Measurements from ENCODE around the gene ALKAL2. TPM values are rescaled to one million over a fixed set of nuclear protein-coding genes. Genes with fewer than 3 reads are reported as not detected.

ALKAL2 gene
- total and polyA plus RNA-seq, 9 of the 15 experiments (the other 6 are each of a cell fraction or from before 2014, with no cell fraction given) = not detected

DNA sequence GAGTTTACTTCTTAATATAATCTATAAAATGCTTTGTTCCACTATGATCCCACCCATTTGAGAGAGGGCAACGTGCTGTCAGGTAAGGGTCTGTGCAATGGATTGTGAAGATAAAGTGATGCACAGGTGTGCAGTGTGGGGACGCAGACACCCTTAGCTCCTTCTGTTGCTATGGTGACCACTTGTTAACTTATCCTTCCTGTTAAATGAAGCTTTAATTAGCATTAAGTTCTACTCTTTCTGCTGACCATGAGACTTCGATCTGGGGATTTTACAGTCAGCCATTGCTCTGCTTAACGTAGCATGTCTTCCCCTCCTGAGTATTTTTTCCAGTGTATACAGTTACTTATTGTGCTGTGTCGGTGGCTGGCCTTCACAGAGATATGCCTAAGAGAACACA, 23.1 kb upstream of the ALKAL2 start:
- no peak overlapping the region for H2AFZ ChIP-seq (ENCODE audit: low read depth, low read length)
- ATAC-seq (no peak), FAIRE-seq (no peak), DNase-seq (ENCODE audit: extremely low read depth in 1 of 4, low spot score in 3 of 4) (no peak)
- CTCF ChIA-PET (ENCODE audit: low intra/inter-chr PET ratio) = no interaction called here
- H3K9ac ChIP-seq (ENCODE audit: insufficient read depth in 1 of 2, low read depth in 2 of 2, low read length in 2 of 2) = no peak overlapping the region
- no peak overlapping the region for H3K4me3 ChIP-seq
- no peaks in the 10 kb centered on the region; the same call in 1 of the 2 replicates for H4K20me1 ChIP-seq (replicated peaks; ENCODE audit: control insufficient read depth, insufficient read depth, low read length)
- peaks cover 20 to 41% of the 10 kb centered on the region in 2 experiments; a peak in 3 of 5 replicates for H3K27me3 ChIP-seq (ENCODE audit: control insufficient read depth in 2 of 2, insufficient read depth in 2 of 2, low read length in 2 of 2)
- intact Hi-C loops (cut with micrococcal nuclease) (no loop called here), in situ Hi-C loops (cut with MboI) (no loop called here)
- H3K4me2 ChIP-seq (ENCODE audit: insufficient read depth, low read length) = no peak overlapping the region
- POLR2A ChIA-PET = no interaction called here
- H3K79me2 ChIP-seq (ENCODE audit: control insufficient read depth, insufficient read depth, low read length) = no peaks in the 10 kb centered on the region
- no peaks in the 10 kb centered on the region for H3K9me3 ChIP-seq (replicated peaks; ENCODE audit: control insufficient read depth, insufficient read depth, low read depth, low read length)
- 1% methylated on average over 5 of the region's 5 CpGs for WGBS (ENCODE audit: insufficient coverage, low coverage, missing lambda C conversion rate)
- no peak overlapping the region for H3K27ac ChIP-seq (ENCODE audit: extremely low read depth, low read depth, low read length)
- H3K9me1 ChIP-seq (ENCODE audit: control insufficient read depth, insufficient read depth, low read length) = no peaks in the 10 kb centered on the region
- H3K4me1 ChIP-seq (replicated peaks in 1 of 2; ENCODE audit: control insufficient read depth in 2 of 2, insufficient read depth in 2 of 2, low read length in 2 of 2) = peaks cover 0 to 5% of the 10 kb centered on the region in 2 experiments; a peak in 1 of 5 replicates
- no peak for TF ChIP-seq ZNF766 (CRISPR knock-in tag; conservative IDR thresholded peaks at IDR 0.05)
- TF ChIP-seq RFX1 (IDR thresholded peaks at IDR 0.05) = peak; percentile 56
- no peaks in the 10 kb centered on the region for H3K36me3 ChIP-seq (ENCODE audit: control insufficient read depth, insufficient read depth, low read length)
- no TSS peak for BruUV-seq (replicated peaks)

DNA sequence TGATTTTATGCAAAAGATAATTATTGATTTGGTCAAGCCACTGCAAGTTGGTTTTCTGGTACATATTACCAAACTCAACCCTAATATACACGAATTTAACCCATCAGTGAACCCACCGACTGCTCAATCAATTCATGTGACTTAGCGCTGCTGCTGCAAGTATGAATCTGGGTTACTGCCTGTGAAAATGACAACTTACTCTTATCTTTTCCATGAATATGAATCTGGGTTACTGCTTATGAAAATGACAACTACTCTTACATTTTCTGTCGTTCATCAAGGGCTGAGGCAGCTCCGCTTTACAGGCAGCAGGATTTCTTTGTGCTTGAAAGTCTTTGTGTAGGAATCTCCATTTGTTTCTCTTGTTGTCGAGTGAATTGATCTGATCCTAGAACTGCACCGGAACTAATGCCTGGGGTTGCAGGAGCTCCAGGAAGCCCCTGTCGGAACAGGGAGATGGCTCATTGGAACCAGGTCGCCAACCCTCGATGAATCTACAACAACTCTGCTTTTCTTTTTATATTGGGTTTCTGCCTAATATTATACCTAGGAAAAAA, 22.1 kb upstream of the ALKAL2 start:
- Histone ChIP-seq H3K4me2 (ENCODE audit: insufficient read depth, low read length) (no peak overlapping the region), H3K36me3 (ENCODE audit: control insufficient read depth, insufficient read depth, low read length) (no peaks in the 10 kb centered on the region), H3K4me3 (no peak overlapping the region), H3K79me2 (ENCODE audit: control insufficient read depth, insufficient read depth, low read length) (no peaks in the 10 kb centered on the region), H3K9ac (ENCODE audit: insufficient read depth in 1 of 2, low read depth in 2 of 2, low read length in 2 of 2) (no peak overlapping the region), H3K9me1 (ENCODE audit: control insufficient read depth, insufficient read depth, low read length) (no peaks in the 10 kb centered on the region), H3K9me3 (replicated peaks; ENCODE audit: control insufficient read depth, insufficient read depth, low read depth, low read length) (no peaks in the 10 kb centered on the region), H2AFZ (ENCODE audit: low read depth, low read length) (no peak overlapping the region), H3K27me3 (ENCODE audit: control insufficient read depth in 2 of 2, insufficient read depth in 2 of 2, low read length in 2 of 2) (peaks cover 16 to 32% of the 10 kb centered on the region in 2 experiments; a peak in 3 of 5 replicates), H4K20me1 (replicated peaks; ENCODE audit: control insufficient read depth, insufficient read depth, low read length) (no peaks in the 10 kb centered on the region; the same call in 1 of the 2 replicates), H3K4me1 (replicated peaks in 1 of 2; ENCODE audit: control insufficient read depth in 2 of 2, insufficient read depth in 2 of 2, low read length in 2 of 2) (peaks cover 0 to 5% of the 10 kb centered on the region in 2 experiments; a peak in 1 of 5 replicates), H3K27ac (ENCODE audit: extremely low read depth, low read depth, low read length) (no peak overlapping the region)
- CTCF ChIA-PET (ENCODE audit: low intra/inter-chr PET ratio) = no interaction called here
- FAIRE-seq = no peak
- no peak for DNase-seq (ENCODE audit: extremely low read depth in 1 of 4, low spot score in 3 of 4)
- TF ChIP-seq, protein P1, sequence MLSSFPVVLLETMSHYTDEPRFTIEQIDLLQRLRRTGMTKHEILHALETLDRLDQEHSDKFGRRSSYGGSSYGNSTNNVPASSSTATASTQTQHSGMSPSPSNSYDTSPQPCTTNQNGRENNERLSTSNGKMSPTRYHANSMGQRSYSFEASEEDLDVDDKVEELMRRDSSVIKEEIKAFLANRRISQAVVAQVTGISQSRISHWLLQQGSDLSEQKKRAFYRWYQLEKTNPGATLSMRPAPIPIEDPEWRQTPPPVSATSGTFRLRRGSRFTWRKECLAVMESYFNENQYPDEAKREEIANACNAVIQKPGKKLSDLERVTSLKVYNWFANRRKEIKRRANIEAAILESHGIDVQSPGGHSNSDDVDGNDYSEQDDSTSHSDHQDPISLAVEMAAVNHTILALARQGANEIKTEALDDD (IDR thresholded peaks at IDR 0.05) = no peak
- TF ChIP-seq, protein P2, sequence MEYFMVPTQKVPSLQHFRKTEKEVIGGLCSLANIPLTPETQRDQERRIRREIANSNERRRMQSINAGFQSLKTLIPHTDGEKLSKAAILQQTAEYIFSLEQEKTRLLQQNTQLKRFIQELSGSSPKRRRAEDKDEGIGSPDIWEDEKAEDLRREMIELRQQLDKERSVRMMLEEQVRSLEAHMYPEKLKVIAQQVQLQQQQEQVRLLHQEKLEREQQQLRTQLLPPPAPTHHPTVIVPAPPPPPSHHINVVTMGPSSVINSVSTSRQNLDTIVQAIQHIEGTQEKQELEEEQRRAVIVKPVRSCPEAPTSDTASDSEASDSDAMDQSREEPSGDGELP (CRISPR knock-in tag; IDR thresholded peaks at IDR 0.05; ENCODE audit: borderline replicate concordance) = no peak
- TF ChIP-seq KLF16 (IDR thresholded peaks at IDR 0.05) = no peak
- TF ChIP-seq CBX3 (IDR thresholded peaks at IDR 0.05; ENCODE audit: borderline replicate concordance in 1 of 2, low read length in 2 of 2) = no peak
- in situ Hi-C loops (cut with MboI) (no loop called here), intact Hi-C loops (cut with micrococcal nuclease) (no loop called here)
- WGBS (ENCODE audit: insufficient coverage, low coverage, missing lambda C conversion rate) = 1% methylated on average over 10 of the region's 10 CpGs
- POLR2A ChIA-PET = no interaction called here
- no peak for ATAC-seq
- BruUV-seq (replicated peaks) = no TSS peak
